HG03097 (cell line): ENCODE measurements around the gene TAAR1.

ENCODE experiments used
- ATAC-seq: cut with Tn5 transposase; IDR thresholded peaks from one replicate; pipeline ENCODE4 v1.9.1; 2021; ENCODE audit not compliant: unreplicated experiment, low FRiP score

TAAR1 gene

GRCh38 chr6:132598473-132598872 is 60.5 kb downstream of the TAAR1 start:
- peak; percentile 73 for ATAC-seq

DNA sequence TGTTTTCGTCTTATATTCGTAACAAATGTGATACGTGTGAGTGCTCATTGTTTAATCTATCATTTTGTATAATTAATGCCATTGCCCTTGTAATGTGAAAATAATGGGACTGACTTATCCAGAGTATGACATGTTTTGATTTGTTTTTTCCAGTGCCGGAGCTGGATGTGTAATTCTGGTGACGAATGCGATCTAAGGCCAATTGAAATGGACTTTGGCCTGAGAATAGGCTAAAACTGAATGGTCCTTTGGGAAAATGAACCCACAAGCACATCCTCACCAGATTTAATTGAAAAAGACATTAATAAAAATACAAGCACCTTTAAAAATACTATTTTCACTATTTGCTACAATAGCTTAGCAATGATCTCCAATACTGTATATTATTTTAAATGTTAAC is 62.8 kb downstream of the TAAR1 start:
- ATAC-seq = no peak
